ENCODE data around the gene ZBTB49. TPM values are rescaled to one million over a fixed set of nuclear protein-coding genes. Genes with fewer than 3 reads are reported as not detected.

The ZBTB49 gene
- total and polyA plus RNA-seq, 2 of the 13 experiments (the other 11 are each of a cell fraction or from before 2014, with no cell fraction given), result 3.3 to 4.3 TPM

DNA sequence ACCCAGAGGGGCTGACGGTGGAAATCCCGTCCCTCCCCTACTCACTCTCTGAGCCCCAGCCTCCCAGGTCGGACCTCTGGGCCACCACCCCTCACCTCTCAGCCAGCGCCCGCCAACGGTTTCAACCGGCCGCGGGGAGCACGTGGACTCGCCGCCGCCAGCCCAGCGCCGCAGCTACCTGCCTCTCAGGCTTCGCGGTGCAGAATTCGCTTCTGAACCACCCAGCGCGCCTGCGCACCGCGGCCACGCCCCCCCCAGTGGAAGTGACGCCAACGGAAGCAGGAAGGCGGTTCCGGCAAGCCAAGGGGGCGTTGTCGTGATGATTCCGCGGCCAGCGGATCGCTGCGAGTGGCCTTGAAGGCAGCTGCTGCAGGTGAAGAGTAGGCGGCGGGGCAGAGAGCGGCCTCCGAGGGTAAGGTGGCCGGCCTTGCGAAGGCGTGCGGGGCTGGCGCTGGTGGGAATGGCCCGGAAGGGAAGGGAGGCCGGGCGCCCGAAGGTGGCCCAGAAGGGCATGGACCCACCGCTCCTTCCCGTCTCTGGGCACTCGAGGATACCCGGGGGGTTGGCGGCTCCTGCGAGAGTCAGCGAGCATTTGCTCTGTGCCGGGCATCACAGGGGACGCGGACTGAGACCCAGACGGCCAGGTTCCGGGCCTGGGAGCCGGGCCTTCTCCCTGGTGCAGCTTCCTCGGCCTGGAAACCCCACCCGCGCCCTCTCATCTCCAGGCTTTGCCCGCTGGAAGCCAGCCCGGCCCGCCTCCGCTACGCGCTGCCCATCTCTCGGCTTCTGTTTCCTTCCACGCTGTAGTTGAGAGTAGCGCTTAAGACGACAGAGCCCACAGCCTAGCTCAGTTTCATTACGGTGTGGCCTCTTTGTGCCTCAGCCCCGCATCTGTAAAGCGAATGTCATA is at the start of gene ZBTB49, which contains the start of gene LYAR (continued):
- TF ChIP-seq MTF2 (CRISPR knock-in tag; IDR thresholded peaks at IDR 0.05; ENCODE audit: borderline replicate concordance) (0 out of 2 replicates have a peak, but pooled peaks have one; percentile 37), CCAR2 (optimal IDR thresholded peaks at IDR 0.05; ENCODE audit: low read depth, low read length) (no peak), U2AF2 (IDR thresholded peaks at IDR 0.05; ENCODE audit: low read depth, low read length) (no peak), TBP (CRISPR knock-in tag; IDR thresholded peaks at IDR 0.05) (no peak), ZNF160 (CRISPR knock-in tag; IDR thresholded peaks at IDR 0.05) (no peak; the same call in none of the 2 replicates), ZNF431 (CRISPR knock-in tag; IDR thresholded peaks at IDR 0.05; ENCODE audit: borderline replicate concordance, low read depth) (peak; percentile 22; the same call in 1 of the 2 replicates), ZNF224 (CRISPR knock-in tag; IDR thresholded peaks at IDR 0.05) (no peak), ZNF609 (CRISPR knock-in tag; IDR thresholded peaks at IDR 0.05; ENCODE audit: borderline replicate concordance) (0 out of 2 replicates have a peak, but pooled peaks have one; percentile 29), ZNF292 (CRISPR knock-in tag; IDR thresholded peaks at IDR 0.05; ENCODE audit: borderline replicate concordance, low read depth) (peak; percentile 56; the same call in 1 of the 2 replicates), NFYC (CRISPR knock-in tag; IDR thresholded peaks at IDR 0.05) (peak; percentile 35; the same call in 1 of the 2 replicates), JDP2 (CRISPR knock-in tag; IDR thresholded peaks at IDR 0.05; ENCODE audit: borderline replicate concordance) (peak; percentile 28; the same call in 1 of the 2 replicates), RFXAP (CRISPR knock-in tag; IDR thresholded peaks at IDR 0.05; ENCODE audit: borderline replicate concordance) (peak; percentile 19; the same call in 1 of the 2 replicates), ZNF737 (CRISPR knock-in tag; IDR thresholded peaks at IDR 0.05; ENCODE audit: borderline replicate concordance) (no peak), ZNF556 (CRISPR knock-in tag; IDR thresholded peaks at IDR 0.05; ENCODE audit: borderline replicate concordance) (peak; percentile 77; the same call in 1 of the 2 replicates), SMYD3 (CRISPR knock-in tag; IDR thresholded peaks at IDR 0.05) (no peak), HMGXB3 (CRISPR knock-in tag; IDR thresholded peaks at IDR 0.05; ENCODE audit: borderline replicate concordance) (0 out of 2 replicates have a peak, but pooled peaks have one; percentile 46)
- TF ChIP-seq, protein P1, sequence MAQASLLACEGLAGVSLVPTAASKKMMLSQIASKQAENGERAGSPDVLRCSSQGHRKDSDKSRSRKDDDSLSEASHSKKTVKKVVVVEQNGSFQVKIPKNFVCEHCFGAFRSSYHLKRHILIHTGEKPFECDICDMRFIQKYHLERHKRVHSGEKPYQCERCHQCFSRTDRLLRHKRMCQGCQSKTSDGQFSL (CRISPR knock-in tag; IDR thresholded peaks at IDR 0.05), result peak; percentile 96
- TF ChIP-seq, protein P2, sequence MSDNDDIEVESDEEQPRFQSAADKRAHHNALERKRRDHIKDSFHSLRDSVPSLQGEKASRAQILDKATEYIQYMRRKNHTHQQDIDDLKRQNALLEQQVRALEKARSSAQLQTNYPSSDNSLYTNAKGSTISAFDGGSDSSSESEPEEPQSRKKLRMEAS (IDR thresholded peaks at IDR 0.05), result peak; percentile 99
